ENCODE measurements around the gene SFT2D1. TPM values are rescaled to one million over a fixed set of nuclear protein-coding genes. Genes with fewer than 3 reads are reported as not detected.

Gene SFT2D1
- total RNA-seq, 1 donor from 2014 or later = 74.1 TPM

DNA sequence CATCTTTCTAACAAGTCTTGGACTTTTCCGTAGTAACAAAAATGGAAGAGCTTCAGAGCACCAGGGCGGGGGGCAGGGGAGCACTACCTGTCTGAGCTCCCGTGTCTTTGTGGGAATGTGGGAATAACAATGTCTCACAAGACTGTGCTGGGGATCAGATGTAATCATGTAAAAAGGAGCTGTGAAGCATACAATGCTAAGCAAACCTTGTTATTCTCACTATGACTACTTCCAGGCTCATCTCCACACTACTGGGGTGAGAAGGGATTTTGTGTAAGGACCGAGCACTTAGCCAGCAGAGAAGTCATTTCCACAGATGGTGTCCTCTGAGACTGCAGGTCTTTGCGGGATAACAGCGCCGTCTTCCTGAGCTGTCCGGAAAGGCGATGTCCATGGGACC lies 61.2 kb downstream of the SFT2D1 start:
- no peaks in the 10 kb centered on the region for H3K36me3 ChIP-seq (ENCODE audit: control insufficient read depth, insufficient read depth, low read length)
- H3K4me3 ChIP-seq (ENCODE audit: low read depth, low read length) = no peak overlapping the region
- TF ChIP-seq, protein P1, sequence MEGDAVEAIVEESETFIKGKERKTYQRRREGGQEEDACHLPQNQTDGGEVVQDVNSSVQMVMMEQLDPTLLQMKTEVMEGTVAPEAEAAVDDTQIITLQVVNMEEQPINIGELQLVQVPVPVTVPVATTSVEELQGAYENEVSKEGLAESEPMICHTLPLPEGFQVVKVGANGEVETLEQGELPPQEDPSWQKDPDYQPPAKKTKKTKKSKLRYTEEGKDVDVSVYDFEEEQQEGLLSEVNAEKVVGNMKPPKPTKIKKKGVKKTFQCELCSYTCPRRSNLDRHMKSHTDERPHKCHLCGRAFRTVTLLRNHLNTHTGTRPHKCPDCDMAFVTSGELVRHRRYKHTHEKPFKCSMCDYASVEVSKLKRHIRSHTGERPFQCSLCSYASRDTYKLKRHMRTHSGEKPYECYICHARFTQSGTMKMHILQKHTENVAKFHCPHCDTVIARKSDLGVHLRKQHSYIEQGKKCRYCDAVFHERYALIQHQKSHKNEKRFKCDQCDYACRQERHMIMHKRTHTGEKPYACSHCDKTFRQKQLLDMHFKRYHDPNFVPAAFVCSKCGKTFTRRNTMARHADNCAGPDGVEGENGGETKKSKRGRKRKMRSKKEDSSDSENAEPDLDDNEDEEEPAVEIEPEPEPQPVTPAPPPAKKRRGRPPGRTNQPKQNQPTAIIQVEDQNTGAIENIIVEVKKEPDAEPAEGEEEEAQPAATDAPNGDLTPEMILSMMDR (IDR thresholded peaks at IDR 0.05; ENCODE audit: insufficient read depth, low read length, poor library complexity, severe bottlenecking) = no peak
- no peaks in the 10 kb centered on the region for H3K27me3 ChIP-seq (ENCODE audit: control insufficient read depth, insufficient read depth, low read length)
- DNase-seq (ENCODE audit: low read depth) = no peak

DNA sequence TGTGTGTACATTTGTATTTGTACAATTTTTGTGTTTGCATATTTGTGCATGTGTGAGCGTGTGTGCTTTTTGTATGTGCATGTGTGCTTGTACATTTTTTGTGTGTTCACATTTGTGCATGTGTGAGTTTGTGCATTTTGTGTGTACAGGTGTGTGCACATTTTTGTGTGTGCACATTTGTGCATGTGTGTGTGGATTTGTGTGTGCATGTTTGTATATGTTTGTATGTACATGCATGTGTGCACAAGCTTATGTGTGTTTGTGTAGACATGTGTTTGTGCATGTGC lies 63.0 kb downstream of the SFT2D1 start:
- H3K4me3 ChIP-seq (ENCODE audit: low read depth, low read length) = no peak overlapping the region
- H3K36me3 ChIP-seq (ENCODE audit: control insufficient read depth, insufficient read depth, low read length) = no peaks in the 10 kb centered on the region
- no peaks in the 10 kb centered on the region for H3K27me3 ChIP-seq (ENCODE audit: control insufficient read depth, insufficient read depth, low read length)
- TF ChIP-seq, protein P1 (IDR thresholded peaks at IDR 0.05; ENCODE audit: insufficient read depth, low read length, poor library complexity, severe bottlenecking) = no peak
- no peak for DNase-seq (ENCODE audit: low read depth)

DNA sequence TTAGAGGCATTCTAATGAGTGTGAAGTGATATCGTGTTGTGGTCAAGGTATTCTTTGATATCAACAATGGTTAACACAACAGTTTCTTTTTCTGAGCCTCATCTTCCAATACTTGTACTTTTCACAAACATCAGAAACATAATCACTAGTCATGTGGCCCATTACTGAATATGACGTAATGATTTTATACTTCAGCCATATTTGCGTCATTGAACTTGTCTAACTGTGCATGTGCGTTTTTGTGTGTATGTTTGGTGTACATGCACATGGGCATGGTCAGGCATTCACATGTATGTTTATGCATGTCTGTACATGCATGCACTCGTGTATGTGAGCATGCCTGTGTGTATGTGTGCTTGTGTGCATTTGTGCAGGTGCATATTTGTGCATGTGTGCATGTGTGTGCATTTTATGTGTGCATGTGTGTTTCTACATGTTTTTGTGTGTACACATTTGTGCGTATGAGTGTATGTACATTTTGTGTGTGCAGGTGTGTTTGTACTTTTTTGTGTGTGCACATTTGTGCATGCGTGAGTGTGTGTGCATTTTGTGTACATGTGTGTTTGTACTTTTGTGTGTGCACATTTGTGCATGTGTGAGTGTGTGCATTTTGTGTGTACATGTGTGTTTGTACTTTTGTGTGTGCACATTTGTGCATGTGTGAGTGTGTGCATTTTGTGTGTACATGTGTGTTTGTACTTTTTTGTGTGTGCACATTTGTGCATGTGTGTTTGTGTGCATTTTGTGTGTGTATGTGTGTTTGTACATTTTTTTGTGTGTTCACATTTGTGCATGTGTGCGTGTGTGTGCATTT lies 63.6 kb downstream of the SFT2D1 start:
- no peak for DNase-seq (ENCODE audit: low read depth)
- Histone ChIP-seq H3K27me3 (ENCODE audit: control insufficient read depth, insufficient read depth, low read length) (no peaks in the 10 kb centered on the region), H3K4me3 (ENCODE audit: low read depth, low read length) (no peak overlapping the region), H3K36me3 (ENCODE audit: control insufficient read depth, insufficient read depth, low read length) (no peaks in the 10 kb centered on the region)
- TF ChIP-seq, protein P1 (IDR thresholded peaks at IDR 0.05; ENCODE audit: insufficient read depth, low read length, poor library complexity, severe bottlenecking) = no peak

DNA sequence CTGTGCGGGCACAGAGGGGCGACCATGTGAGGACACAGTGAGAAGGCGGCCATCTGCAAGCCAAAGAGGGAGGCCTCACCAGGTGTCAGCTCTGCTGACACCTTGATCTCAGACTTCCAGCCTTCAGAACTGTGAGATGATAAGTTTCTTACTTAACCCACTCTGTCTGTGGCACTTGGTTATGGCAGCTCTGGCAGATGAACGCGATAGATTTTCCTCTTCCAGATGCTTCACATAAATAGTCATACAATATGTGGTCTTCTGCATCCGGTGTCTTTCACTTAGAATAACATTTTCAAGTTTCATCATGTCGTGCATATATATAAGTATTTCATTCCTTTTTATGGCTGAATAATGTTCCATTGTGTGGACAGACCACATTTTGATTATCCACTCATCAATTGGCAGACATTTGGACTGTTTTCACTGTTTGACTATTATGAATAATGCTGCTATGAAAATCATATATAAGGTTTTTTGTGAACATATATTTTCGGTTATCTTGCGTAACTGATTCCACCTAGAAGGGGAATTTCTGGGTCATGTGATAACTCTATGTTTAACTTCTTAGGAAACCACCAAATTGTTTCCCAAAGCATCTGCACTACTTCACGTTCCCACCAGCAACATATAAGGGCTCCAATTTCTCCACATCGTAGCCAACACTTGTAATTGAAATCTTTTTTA lies 64.3 kb downstream of the SFT2D1 start:
- DNase-seq (ENCODE audit: low read depth) = no peak
- Histone ChIP-seq H3K4me3 (ENCODE audit: low read depth, low read length) (no peak overlapping the region), H3K27me3 (ENCODE audit: control insufficient read depth, insufficient read depth, low read length) (no peaks in the 10 kb centered on the region), H3K36me3 (ENCODE audit: control insufficient read depth, insufficient read depth, low read length) (no peaks in the 10 kb centered on the region)
- TF ChIP-seq, protein P1 (IDR thresholded peaks at IDR 0.05; ENCODE audit: insufficient read depth, low read length, poor library complexity, severe bottlenecking) = no peak

DNA sequence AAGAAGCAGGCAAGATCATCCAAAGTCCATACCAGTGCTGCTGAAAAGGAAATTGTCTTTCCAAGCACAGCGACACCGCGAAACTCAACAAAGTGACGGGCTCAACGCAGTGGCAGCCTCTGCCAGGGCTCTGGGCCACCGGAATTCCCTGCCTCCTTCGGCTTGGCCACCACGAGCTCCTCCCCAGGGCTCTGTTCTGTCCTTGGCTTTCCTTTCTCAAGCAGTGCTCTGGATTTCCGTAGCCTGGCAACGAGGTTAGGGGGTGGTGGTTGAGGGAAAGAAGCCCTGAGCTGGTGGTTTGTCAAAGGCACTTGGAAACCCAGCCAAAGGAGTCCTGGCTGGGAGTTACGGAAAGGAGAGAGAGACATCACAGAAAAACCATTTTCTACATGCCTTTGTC lies 65.3 kb downstream of the SFT2D1 start:
- TF ChIP-seq, protein P1 (IDR thresholded peaks at IDR 0.05; ENCODE audit: insufficient read depth, low read length, poor library complexity, severe bottlenecking) = no peak
- Histone ChIP-seq H3K27me3 (ENCODE audit: control insufficient read depth, insufficient read depth, low read length) (no peaks in the 10 kb centered on the region), H3K36me3 (ENCODE audit: control insufficient read depth, insufficient read depth, low read length) (no peaks in the 10 kb centered on the region), H3K4me3 (ENCODE audit: low read depth, low read length) (no peak overlapping the region)
- DNase-seq (ENCODE audit: low read depth) = no peak

Measured in kidney epithelial cell (primary cell).